HG02885 (cell line): ENCODE results near the gene MGRN1.
A peak's percentile ranks its signal among the peaks of the same experiment; 100 is the strongest.

Experiments used
- ATAC-seq: cut with Tn5 transposase; IDR thresholded peaks from one replicate; pipeline ENCODE4 v1.9.1; 2021; ENCODE audit warnings: mild to moderate bottlenecking; ENCODE audit not compliant: unreplicated experiment, poor library complexity

The MGRN1 gene

DNA sequence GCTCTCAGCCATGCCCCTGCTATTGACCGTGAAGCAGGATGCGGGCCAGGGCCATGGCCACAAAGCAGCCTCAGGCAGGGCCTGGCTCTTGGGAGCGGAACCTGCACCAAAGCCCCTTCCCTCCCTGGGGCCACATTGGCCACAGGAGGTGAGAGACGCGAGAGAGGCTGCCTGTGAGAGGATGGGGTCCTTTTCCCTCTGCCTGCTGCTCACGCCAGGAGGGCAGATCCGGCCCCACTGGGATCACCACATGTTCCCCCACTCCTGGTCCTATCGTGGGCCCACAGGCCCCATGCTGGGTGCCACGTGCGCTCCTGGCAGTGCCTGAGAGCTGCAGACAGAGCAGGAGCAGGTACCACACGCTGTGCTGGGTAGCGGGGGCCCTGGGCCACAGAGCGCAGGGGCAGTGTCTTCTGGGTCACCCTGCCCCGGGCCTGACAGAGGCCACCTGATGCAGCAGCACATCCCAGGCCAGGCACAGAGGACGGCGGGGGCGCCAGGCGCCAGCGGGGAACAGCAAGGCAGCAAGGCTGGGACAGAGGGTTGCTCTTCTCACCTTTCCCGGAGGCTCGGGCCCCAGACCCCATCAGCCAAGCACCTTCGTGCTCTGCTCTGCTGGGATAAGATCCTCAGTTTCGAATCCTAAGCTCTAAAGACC lies 59.6 kb downstream of the MGRN1 start:
- no peak for ATAC-seq

DNA sequence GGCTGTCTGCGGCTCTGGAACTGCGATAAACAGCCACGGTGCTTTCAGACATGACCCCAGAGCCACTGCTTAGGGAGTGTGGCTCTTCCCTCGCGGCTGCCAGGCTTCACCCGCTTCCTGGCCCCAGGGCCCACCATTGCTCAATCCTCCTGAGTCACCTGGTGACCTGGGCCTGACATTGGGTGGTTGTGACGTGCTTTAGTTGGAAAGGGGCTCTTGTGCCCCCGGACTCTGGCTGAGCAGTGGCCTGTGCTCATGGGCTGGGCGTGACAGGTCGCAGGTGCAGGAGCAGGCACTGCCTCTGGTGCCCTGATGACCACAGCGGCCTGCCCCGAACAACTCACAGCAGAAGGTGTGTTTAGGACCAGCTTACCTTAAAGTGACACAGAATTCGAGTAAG lies 60.1 kb downstream of the MGRN1 start:
- no peak for ATAC-seq

DNA sequence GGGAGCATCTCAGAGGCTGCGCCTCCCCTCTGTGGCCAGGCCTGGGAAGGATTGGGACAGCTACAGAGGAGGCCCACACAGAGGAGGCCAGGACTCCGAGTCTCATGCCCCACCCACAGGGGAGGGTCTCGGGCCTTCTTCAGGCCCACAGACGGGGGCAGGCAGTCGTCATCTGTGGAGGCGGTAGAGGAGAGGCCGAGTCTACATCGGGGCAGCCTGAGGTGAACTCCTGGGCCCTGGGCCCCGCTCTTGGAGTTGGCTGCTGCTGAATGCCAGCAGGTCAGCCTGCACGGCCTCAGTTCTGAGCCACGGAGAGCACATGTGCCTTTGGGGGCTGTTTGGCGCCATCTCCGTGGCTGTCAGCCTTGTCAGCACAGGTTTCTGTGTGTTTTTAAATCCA lies 60.7 kb downstream of the MGRN1 start:
- no peak for ATAC-seq

DNA sequence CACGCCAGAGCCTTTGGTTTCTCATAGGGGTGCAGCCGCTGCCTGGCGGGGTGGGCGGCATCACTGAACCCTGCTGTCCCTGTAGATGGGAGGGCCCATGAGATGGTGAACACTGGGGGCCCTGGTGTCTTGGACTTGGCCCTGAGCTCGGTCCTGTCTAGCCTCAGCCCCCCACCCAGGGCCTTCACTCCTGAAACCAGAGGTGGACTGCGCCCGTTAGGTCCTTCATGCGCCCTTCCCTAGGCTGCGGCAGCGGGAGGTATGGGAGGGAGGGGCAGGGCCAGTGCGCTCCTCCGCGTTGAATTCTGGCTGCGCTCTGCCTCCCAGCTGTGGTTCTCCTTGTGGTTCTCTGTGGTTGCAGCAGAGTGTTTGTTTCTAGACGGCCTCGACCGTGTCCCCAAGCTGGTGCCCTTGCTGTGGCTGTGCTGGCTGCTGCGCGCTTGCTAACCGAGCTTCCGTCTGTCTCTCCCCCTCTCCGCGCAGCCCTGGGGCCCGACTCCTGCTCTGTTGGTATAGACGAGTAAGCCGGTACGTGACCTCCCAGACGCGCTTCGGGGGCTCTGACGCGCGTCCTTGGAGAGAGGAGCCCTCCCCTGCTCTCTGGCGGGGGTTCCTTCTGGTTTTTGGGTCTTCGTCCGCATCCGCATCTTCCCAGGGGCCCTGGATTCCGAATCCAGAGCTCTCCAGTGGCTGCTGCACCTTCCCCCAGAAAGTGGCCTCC lies 61.3 kb downstream of the MGRN1 start:
- no peak for ATAC-seq

DNA sequence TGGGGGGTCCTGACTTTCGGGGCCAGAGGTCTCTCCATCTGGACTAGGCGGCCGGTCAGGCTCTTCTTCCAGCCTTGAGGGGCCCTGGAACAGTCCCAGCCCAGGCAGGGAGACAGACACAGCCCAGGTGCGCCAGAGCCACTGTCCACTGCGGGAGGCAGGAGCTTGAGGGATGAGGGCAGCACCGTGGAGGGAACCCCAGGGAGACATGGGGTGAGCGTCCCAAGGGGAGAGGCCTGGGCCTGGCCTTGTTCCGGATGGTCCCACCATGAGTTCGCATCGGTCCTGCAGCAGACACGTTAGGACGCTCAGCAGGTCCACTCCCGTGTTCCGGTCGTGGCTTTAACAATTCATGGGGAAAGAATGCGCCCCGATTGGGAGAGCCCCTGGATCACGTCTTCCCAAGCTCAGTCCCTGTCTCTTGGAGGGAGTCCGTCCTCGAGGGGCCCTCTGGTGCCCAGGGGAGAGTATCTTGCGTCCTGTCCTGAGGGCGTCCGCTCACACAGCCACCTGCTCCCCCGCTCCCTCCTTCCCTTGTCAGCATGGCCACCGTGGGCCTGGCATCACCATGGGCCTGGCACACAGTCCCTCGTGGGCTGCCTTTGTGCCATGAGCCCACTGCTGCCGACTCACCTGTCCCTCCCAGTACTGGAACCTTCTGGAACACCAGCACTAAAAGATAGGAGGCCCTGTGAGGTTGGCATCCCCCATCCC lies 62.0 kb downstream of the MGRN1 start:
- ATAC-seq: no peak

DNA sequence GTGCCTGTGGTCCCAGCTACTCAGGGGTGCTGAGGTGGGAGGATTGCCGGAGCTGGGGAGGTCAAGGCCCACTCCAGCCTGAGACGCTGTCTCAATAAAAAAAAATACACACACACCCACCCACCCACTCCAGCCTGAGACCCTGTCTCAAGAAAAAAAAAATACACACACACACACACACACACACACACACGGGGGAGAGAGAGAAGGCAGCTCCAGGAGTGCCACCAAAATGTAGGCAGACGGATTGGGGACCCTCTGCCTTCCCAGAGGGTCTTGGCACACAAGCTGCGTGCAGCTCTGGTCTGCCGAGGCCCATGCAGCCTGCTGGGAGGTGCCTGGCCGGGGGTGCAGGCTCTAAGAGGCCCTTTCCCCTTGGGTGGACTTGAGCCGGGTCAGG lies 62.8 kb downstream of the MGRN1 start:
- ATAC-seq: no peak

DNA sequence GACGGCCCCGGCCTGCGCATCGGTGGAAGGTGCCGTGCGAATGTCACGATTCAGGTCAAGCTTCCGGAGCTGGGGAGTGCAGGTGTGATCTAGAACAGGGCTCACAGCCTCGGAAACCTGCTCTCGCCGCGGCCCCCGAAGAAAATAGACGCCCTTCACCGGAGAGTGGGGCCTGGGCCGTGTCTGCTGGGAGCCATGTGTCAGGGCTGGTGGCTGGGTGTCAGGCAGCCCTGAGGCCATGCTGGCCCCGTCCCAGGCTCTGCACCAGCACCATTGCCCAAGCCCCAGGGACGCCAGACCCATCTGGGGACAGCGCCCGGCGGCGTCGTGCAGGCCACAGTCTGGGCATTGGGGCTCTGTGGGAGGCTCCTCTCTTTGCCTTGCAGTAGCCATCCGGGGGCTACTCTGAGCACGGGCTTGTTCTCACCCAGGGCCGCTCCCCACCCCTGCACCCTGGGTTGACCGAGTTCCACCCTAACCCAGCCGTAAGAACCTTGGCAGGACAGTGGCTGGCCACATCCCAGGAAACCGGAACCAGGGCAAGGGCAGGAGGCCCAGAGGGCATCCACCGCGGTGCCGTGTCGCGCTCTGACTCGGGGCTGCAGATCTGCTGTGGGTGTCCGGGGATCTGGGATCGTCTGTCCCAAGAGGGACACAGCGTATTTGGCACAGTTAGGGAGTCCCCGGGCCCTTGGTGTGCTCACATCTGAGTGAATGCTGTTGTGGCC lies 63.5 kb downstream of the MGRN1 start:
- ATAC-seq: no peak

DNA sequence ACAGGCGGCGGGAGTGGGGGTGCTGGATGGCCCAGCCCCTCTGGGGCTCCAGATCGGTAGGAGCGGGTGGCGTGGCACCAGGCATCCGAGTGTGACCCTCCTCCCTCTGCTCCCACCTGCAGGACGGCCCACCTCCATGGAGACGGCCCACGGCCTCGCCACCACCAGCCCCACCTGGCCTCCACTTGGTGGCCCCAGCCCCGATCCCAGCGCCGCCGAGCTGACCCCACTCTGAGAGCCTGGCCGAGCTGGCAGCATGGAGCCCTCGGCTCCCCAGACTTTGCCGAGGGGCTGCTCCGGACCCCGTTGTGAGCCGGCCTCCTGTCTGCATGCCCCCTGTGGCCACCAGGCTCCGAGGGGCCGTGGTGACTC lies 64.0 kb downstream of the MGRN1 start:
- ATAC-seq: no peak

DNA sequence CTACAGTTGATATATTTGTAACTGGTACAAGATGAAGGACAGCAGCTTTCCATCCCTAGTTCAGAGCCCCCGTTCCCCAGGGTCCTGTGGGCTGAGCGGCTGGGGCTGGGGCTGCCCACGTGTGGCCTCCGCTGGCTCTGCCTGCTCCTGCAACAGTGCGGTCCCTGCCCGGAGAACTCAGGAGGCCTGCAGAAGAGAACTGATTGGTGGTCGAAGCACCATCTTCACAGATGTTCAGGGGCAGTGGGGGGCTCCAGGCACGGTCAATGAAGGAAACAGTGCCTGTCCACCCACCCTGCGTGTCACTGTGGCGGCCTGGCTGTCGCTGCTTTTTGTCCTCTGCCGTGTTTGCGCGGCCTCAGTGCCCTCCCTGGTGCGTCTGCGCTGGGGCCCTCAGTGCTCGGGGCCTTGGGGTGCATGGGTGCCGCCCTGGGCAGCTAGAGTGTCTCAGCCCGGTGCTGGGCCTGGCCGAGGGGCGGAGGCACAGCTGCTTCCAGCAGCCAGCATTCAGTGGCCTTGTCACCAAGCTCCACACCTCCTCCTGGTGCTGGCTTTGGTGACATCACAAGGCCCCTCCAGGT lies 64.6 kb downstream of the MGRN1 start:
- ATAC-seq: no peak

DNA sequence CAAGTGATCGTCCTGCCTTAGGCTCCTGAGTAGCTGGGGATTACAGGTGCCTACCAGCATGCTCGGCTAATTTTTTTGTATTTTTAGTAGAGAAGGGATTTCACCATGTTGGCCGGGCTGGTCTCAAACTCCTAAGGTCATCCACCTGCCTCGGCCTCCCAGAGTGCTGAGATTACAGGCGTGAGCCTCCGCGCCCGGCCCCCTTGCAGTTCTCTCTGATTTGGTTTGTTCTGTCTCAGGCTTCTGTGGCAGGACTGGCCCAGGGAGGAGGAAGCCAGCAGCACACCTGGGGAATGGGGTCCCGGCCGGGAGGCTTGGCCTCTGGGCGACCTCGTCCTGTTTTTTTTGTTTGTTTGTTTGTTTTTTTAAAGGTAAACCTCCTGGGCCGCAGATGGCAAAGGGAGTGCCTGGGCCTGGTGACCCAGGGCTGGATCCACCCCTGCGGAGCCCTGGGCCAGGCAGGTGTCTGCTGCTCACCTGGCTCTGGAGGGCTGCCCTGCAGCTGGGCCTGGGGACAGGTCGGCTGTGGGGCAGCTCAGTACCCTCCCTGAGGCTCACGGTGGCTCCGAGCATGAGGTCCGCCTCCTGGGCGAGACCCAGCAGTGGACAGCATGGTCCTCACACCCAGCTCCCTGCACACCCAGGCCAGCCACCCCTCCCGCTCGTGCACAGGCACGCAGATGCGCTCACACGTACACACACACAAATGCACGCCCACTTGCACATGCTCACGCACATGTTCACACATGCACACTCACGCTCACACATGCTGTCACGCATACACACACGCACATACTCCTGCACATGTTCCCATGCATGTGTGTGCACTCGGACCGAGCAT lies 65.5 kb downstream of the MGRN1 start:
- ATAC-seq: no peak

DNA sequence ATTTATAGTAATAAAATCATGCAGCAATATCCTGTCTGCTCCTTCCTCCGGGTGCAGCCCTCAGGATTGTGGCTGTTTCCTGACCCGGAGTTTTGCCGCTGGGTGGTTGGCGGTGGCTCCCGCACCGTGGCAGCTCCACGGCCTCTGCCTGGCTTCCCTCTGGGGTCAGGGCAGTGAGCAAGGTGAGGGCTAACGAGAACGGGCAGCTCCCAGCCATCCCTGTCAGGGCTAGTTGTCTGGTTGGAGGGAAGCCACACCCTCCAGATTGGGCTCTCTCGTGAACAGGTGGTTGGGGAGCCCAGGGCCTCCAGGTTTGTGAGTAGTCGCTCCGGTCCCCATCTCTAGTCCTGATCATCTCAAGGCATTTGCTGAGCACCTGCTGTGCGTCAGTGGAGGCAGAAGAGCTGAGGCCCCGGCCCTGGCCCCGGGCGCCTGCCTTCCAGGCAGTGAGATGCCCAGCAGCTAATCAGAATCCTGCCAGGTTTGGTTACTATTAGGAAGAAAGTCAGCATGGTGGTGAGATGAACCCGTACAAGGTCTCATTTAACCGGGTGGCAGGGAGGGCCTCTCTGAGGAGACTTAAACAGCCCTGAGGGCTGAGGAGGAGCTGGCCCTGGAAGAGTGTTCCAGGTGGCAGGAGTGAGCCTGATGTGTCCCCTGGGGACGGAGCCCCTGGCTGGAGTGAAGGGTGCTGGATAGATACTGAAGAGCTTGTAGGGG lies 66.5 kb downstream of the MGRN1 start:
- ATAC-seq: no peak

DNA sequence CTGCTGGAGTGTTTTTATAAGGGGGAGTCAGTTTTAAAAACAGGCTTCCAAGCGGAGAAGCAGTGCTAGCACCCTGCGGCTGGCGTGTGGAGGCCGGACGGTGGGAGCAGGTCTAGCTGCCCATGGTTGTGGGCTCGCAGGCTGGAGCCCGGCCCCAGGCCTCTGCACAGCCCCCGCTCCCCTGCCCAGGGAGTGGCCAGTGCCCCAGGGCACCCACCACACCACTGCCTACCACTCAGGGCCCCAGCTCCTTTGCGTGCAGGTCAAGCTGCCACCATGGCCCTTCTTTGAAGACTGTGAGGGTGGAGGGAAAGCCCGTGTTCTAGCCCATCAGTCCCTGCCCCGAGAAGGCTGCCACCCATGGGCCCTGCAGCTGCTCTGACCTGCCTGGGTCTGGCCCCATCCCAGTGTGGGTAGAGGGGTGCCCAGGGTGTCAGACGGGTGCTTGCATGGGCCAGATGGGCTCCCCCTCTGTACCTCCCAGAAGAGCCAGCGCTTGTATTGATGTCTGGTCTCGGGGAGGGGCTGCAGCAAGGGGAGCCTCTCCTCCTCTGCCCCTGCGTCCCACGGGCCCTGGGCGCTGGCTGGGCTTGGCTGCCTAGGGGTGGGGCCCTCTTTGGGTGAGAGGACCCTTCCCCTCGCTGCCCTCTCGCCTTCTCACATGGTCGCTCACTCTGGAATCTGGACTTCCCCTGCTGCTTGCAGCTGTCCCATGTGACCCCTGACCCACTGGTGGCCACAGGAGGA lies 67.2 kb downstream of the MGRN1 start:
- no peak for ATAC-seq

DNA sequence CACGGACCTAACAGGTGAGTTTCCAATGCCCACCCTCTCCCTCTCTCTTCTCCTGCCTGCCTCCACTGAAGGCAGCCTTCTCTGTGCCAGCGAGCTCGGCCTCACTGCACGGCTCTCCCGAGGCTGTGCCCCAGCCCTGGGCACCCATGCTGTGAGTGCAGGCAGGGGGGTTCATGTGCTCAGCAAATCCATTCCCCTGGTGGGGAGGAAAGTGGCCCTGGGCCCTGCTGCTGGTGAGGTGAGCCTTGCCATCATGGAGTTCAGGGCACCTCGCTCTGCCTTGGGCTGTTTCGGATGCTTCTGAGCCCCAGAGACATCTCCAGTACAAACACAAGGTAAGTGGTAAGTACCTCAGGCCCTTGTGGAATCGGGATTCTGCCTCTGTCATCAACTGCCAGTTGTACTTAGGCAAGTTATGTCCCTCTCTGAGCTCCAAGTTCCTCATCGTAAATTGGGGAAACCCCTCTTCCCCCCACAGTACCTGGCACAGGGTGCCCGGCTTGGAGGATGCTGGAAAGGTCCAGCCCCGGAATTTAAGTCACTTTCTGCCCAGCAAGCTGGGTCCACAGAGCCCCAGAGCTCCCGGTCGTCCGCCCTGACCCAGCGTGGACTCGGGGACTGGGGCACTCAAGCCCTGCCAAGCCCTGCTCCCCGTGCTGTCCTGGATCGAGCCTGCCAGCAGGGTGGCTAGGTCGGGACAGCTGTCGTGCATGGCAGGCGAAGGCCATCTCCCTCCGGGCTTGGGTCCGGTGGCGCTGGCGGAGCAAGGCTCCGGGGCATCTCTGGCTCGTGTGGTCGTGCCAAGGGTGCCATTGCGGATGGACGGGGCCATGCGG lies 68.1 kb downstream of the MGRN1 start:
- ATAC-seq: peak; percentile 13

DNA sequence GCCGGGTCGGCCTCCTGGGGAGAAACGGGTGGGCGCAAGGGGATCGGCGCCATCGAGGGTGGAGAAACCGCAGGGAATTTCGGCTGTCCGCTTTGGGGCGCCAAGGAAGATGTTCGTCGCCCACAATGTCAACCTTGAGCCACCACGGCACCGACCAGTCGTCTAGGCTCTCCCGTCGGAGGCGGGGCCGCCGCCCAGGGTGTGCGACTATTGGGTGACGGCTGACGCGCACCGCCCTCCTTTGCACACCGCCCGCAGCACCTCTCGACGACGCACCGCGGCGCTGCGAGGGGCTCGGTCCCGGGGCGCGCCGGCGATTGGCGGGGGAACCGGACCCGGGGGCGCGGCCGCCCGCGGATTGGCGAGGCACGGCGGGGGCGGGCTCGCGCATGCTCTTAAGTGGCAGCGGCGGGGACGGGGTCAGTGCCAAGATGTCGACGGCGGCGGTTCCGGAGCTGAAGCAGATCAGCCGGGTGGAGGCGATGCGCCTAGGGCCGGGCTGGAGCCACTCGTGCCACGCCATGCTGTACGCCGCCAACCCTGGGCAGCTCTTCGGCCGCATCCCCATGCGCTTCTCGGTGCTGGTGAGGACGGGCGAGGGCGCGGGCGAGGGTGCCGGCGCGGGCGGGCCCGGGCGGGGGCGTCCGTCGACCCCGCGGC lies 68.8 kb downstream of the MGRN1 start, which contains the start of gene NUDT16L1:
NUDT16L1 (plus strand) TSS at position 267 of the 660 bp plus-strand sequence; CDS start at position 432, 165 bp downstream.
- ATAC-seq: peak; percentile 96

DNA sequence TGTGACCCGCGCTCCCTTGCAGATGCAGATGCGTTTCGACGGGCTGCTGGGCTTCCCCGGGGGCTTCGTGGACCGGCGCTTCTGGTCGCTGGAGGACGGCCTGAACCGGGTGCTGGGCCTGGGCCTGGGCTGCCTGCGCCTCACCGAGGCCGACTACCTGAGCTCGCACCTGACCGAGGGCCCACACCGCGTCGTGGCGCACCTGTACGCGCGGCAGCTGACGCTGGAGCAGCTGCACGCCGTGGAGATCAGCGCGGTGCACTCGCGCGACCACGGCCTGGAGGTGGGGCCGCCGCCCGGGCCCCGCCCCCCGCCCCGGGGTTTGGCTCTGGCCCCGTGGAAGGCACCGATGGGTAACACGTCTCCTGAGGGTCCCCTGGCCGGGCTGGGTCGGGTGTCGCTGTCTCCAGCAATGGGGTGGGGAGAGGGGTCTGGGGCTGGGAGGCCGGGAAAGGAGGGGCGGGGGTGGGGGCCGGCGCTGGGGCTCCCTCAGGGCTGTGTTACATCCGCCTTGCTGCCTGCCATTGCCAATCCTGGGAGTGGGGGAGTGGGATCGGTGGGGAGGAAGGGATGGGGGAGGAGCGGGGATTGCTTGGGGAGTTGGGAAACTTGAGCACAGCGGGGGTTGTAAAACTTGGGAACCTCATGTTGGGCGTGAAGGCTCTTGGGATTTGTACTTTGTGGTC lies 69.5 kb downstream of the MGRN1 start:
- ATAC-seq: peak; percentile 14
